PFSK-1 (cell line): ENCODE data around the gene MAN2B2.

ENCODE experiments used
- FOXP2 ChIP-seq: optimal IDR thresholded peaks from 2 replicates; pipeline ENCODE3; 2011; ENCODE audit warnings: borderline replicate concordance, control low read depth, inconsistent platforms; ENCODE audit not compliant: insufficient read depth; ENCODE audit errors: extremely low read length, extremely low read depth
- POLR2AphosphoS5 ChIP-seq: IDR thresholded peaks from 2 replicates; pipeline ENCODE4 v1.6.1; 2012; ENCODE audit warnings: low read depth, mild to moderate bottlenecking, control low read depth, low read length, moderate library complexity
- REST ChIP-seq, 2 experiments: IDR thresholded peaks; 2 replicates each; pipeline versions ENCODE4 v1.6.1 to v1.8.0; 2011 to 2012; ENCODE audit warnings: low read depth in 2 of 2, low read length in 2 of 2, control low read depth in 1 of 2, inconsistent platforms in 1 of 2, mild to moderate bottlenecking in 1 of 2, moderate library complexity in 1 of 2; ENCODE audit not compliant: insufficient read depth in 1 of 2
- SIN3A ChIP-seq: IDR thresholded peaks from 2 replicates; pipeline ENCODE4 v1.6.1; 2012; ENCODE audit warnings: mild to moderate bottlenecking, low read length, moderate library complexity, borderline replicate concordance; ENCODE audit not compliant: insufficient read depth
- TAF1 ChIP-seq: IDR thresholded peaks from 2 replicates; pipeline ENCODE4 v1.6.1; 2012; ENCODE audit warnings: low read length, control low read depth, borderline replicate concordance; ENCODE audit not compliant: insufficient read depth

Gene MAN2B2

GRCh38 chr4:6618386-6619115, 43.6 kb downstream of the MAN2B2 start:
- TF ChIP-seq FOXP2, result no peak
- no peak for TF ChIP-seq SIN3A
- TF ChIP-seq REST (IDR thresholded peaks at IDR 0.05; ENCODE audit: insufficient read depth in 1 of 2, low read depth in 2 of 2, low read length in 2 of 2), result no peak
- TF ChIP-seq TAF1, result no peak
- no peak for TF ChIP-seq POLR2AphosphoS5

- TF ChIP-seq POLR2AphosphoS5, result no peak
- TF ChIP-seq TAF1, result no peak
- TF ChIP-seq FOXP2, result no peak
- TF ChIP-seq REST (IDR thresholded peaks at IDR 0.05; ENCODE audit: insufficient read depth in 1 of 2, low read depth in 2 of 2, low read length in 2 of 2), result no peak
Measured at GRCh38 chr4:6619116-6619465, 44.1 kb downstream of the MAN2B2 start.

- TF ChIP-seq POLR2AphosphoS5 (no peak), REST (IDR thresholded peaks at IDR 0.05; ENCODE audit: insufficient read depth in 1 of 2, low read depth in 2 of 2, low read length in 2 of 2) (no peak), SIN3A (no peak), FOXP2 (no peak), TAF1 (no peak)
Measured at GRCh38 chr4:6619466-6620255, 44.7 kb downstream of the MAN2B2 start.

GRCh38 chr4:6620296-6620695, 45.3 kb downstream of the MAN2B2 start:
- TF ChIP-seq SIN3A (no peak), POLR2AphosphoS5 (no peak), REST (IDR thresholded peaks at IDR 0.05; ENCODE audit: insufficient read depth in 1 of 2, low read depth in 2 of 2, low read length in 2 of 2) (no peak), TAF1 (no peak), FOXP2 (no peak)
